ENCODE results near the gene MFRP.
A peak's percentile ranks its signal among the peaks of the same experiment; 100 is the strongest.

MFRP gene

DNA sequence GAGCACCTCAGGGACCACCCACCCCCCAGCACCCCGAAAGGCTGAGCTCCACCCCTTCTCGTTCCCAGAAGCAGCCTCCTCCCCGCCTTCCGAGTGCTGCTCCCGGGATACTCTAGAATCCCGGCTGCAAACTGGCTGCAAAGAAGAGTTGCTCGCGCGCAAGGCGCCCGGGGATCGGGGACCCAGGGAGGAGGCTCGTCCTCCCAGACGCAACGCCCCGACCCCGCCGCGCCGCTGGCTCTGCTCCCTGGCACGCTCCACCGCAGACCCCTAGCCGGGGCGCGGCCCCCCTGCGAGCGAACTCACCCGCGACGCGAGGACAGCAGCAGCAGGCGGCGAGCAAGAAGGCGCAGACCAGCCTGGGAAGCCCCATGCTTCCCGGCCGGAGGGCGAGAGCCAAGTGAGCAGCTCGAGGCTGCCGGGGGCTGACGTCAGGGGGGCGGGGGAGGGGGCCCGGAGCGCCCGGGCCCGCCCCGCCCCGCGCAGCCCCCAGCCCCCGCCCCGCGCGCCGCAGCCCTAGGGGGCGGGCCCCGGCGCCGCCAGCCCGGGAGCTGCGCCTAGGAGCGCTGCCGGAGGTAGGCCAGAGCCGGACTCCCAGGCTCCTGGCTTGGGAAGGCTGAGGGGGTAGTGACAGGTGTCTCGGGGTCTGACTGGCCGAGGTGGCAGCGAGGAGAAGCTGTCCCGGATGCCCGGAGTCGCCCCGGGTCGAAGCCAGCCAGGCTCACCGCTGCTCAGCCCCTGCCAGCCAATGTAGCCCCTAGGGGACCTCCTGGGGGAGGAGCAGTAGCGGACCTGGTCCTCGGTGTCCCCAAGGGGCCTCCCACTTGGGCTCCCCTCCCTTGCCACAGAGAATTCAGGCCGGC is 29.5 kb downstream of the MFRP start, which contains the start of gene MCAM:
MCAM (minus strand) TSS at position 402 of the 863 bp plus-strand sequence; CDS start at position 373, 29 bp downstream.
- DNase-seq = no peak

DNA sequence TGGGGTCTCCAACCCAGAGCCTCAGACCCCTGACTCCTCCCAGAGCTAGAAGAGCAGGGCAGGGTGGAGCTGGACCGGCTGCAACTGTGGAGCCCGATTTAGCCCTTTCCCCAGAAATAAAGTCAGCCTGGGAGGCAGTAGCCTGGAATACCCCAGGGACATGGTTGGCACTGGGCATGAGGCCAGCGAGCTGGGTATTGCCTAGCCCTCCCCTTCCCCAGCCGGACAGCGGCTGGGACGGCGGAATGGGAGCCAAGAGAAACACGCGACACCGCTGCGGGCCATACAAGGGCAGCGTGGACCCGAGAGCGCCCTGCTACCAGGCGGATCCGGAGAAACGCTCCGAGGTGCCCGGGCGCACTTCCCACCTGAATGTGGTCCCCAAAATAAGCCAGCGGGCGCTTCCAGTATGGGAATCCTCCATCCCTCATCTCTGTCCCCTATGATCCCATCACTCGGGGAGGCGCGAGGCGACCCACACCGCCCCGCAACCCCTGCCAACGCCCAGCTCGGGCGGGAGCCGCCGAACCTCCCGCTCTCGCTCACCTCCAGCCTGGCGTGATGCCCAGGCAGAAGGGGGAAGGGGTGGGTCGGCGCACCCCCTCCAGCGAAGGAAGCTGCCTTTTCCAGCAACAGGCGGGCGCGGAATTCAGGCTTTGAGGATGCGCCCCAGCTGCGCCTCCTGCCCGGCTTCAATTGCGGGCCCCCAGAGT is 30.3 kb downstream of the MFRP start:
- no peak for DNase-seq

- peak; percentile 38 for DNase-seq
Measured at GRCh38 chr11:119315131-119316015, 31.1 kb downstream of the MFRP start.

- no peak for DNase-seq
Measured at GRCh38 chr11:119314726-119315125, 31.8 kb downstream of the MFRP start.

DNA sequence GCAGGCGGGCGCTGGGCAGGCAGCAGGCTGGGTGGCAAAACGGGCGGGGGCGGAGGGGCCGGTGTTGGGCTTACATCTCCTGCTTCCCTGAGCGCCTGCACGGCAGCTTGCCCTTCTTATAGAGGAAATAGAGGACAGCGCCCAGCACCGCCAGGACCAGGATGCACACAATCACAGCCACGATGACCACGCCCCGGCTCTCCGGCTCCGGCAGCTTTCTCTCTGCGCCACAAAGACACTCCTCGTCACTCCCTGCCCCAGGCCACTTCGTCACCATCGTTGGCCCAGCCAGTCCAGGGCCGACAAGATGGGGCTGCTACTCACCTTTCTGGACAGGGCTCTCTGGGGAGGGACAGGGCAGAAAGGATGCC is 35.8 kb downstream of the MFRP start:
- no peak for DNase-seq

DNA sequence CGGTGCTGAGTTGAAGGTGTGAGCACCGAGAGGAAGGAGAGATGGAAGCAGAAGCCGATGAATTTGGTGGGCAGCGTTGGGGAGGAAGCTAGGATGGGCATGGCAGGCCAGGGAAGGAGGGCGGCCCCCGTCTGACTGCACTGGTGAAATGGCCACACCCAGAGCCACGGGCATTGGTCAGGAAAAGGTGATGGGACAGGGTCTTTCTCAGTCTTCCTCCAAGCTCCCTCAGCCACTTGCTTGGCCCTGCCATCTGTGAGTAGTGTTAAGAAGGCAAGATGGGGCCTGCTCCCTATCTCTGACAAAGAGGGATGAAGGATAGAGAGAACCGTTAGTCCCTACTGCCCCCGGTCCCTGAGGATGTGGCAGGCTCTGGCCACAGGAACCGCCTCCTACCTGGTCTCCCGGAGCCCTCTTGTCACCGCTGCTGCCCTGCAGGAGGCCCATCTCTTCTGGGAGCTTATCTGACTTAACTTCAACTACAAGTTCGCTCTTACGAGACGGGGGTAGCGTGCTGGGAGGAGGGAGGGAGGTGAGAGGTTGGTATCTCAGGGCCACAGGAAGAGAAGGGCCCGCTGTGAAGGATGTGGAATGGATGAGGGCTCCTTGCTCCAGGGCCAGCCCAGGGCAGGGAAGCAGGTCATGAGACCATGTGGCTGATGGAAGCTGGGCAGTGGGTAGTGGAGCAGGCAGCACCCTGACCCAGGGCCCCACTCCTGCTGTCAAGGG is 36.4 kb downstream of the MFRP start:
- DNase-seq = no peak

DNA sequence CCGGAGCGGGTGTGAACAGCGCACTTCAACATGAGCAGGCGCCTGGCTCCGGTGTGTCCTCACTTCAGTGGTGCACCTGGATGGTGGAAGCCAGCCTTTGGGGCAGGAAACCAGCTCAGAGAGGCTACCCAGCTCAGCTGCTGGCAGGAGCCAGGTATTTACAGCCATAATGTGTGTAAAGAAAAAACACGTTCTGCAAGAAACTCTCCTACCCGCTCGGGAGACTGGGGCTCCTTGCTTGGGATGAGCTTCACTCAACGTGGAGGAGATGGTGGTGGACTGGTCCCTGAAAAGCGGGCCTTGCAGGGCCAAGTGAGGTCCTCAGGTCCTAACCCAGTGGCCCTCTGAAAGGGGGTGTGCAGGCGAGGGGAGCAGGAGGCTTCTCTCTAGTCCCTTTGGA is 37.1 kb downstream of the MFRP start:
- no peak for DNase-seq

DNA sequence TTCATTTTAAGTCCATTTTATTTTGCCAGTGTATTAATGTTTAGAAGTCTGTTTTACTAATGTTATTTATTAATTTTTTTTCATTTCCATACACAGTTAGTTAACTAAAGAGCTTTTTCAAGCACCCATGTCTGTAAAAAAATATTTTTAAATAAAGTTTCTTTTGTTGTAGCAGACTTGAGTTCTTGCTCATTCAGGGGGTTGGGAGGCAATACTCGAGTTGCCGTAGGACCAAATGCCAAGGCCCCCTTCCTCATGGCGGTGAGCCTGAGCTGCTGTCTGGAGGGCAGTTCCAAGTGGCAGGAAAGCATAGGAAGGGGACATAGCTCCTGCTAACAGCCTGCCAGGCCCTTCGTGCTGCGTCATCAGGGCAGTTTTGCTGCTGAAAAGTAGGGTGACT is 38.5 kb downstream of the MFRP start:
- DNase-seq = no peak

GRCh38 chr11:119307219-119307618 is 39.3 kb downstream of the MFRP start:
- DNase-seq = no peak

DNA sequence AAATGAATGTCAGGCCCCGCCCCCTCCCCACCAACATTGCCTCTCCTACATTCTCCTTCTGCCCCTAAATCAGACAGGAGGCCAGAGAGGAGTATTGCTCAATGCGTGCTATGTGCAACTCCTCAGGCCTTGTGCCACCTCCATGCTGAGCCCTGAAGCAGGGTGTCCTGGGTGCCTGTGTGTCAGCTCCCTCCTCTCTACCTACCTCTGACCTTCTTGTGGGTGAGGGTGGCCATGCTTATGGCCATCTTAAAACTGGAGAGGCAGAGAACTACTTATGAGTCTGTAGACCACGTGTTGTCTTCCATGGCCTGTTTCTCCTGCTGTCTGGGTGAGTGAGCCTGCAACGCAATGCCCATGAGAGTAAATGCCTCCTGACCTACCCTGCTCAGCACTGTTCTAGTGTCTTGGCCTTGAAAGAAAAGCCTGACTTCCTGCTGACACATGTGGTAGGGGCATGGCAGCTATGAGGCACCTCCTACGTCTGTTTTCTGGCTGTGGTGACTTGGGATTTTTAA is 40.1 kb downstream of the MFRP start:
- no peak for DNase-seq

GRCh38 chr11:119305556-119306372 is 40.7 kb downstream of the MFRP start:
- no peak for DNase-seq

GRCh38 chr11:119303227-119303718 is 43.2 kb downstream of the MFRP start:
- DNase-seq = no peak

GRCh38 chr11:119300198-119300964 is 46.1 kb downstream of the MFRP start:
- no peak for DNase-seq

- DNase-seq = no peak
Measured at GRCh38 chr11:119299416-119299815, 47.1 kb downstream of the MFRP start.

DNA sequence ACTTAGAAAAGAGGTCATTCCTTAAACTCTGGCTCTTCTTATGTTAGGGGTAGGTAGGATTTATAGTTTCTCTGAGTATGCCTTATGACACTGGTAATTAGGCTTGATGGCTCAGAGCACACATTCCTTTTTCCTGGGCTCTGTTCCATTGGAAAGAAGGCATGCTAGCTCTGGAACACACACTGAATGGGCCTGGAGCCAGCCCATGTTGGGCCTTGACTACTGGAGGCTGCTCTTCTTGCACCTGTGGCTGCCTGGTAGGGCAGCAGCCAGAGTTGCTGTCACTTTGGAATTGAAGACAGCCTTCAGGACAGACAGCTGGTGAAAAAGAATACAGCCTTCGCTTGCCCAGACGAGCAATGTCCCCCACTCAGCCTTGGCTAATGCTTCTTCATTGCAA is 47.8 kb downstream of the MFRP start:
- DNase-seq = no peak

- DNase-seq = no peak
Measured at GRCh38 chr11:119297938-119298337, 48.6 kb downstream of the MFRP start.

GRCh38 chr11:119295178-119295577 is 51.3 kb downstream of the MFRP start:
- DNase-seq = no peak

DNA sequence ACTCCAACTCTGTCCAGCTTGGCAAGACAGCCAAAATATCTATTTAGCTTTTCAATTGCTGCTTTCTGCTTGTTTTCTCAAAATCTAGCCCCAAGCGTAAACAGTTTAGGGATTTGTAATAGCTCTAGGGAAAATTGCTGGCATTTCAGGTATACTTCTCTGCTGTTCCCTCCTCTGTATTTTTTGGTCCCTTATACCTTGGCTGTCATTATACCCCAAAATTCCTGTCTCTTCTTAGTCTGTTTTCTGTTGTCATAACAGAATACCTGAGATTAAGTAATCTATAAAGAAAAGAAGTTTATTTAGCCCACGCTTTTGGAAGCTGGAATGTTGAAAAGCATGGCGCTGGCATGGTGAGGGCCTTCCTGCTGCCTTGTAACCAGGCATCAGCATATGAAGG is 53.0 kb downstream of the MFRP start:
- no peak for DNase-seq

DNA sequence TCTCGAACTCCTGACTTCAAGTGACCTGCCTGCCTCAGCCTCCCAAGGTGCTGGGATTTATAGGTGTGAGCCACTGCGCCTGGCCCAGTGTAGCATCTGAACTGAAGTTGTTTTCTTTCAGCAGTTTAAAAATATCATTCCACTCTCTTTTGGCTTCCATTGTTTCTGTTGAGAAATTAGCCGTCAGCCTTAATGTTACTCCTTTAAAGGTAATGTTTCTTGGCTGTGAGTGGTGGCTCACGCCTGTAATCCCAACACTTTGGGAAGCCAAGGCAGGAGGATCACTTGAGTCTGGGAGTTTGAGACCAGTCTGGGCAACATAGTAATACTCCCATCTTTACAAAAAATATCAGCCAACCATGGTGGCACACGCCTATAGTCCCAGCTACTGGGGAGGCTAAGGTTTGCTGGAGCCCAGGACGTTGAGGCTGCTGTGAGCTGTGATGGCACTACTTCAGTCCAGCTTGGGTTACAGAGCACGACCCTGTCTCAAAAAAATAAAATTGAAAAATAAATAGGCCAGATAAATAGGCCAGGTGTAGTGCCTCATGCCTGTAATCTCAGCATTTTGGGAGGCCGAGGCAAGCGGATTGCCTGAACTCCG is 55.5 kb downstream of the MFRP start:
- no peak for DNase-seq
